T1000 (cell line): Measurements from ENCODE around the gene TSACC.
"Not testable (repeated sequence)": the region's sequence is repeated elsewhere in the genome, so short reads cannot be mapped to it uniquely, and the experiment has no call there.

Source experiments
- DNase-seq: peaks from one replicate; lab custom pipeline; 2025; ENCODE audit warnings: mixed read lengths; lab: John Stamatoyannopoulos, UW

Gene TSACC

DNA sequence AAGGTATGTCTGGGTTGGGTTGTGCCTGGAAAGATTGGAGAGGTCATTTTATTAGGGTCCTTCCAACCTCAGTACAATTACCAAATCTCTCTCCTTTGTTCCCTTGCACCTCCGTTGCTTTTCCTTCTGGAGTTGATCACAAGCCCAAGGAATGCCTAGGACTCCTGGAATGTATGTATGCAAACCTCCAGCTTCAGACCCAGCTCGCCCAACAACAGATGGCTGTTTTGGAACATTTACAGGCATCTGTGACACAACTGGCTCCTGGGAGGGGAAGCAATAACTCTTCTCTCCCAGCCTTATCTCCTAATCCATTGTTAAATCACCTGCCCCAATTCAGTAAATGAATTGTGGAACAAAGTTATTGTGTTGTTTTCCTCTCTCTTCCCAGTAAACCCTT lies 8.3 kb downstream of the TSACC start:
- no peak for DNase-seq

DNA sequence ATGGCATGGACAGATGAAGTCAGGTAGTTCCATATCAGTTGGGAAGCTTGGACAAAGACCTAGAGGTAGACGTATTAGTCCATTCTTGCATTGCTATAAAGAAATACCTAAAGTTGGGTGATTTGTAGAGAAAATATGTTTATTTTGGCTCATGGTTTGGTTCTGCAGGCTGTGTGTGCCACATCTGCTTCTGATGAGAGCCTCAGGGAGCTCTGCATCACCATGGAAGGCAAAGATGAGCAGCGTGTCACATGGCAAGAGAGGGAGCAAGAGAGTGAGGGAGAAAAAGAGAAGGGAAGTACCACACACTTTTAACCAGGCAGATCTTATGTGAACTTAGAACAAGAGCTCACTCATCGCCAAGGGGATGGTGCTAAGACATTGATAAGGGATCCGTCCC lies 9.0 kb downstream of the TSACC start:
- no peak for DNase-seq

DNA sequence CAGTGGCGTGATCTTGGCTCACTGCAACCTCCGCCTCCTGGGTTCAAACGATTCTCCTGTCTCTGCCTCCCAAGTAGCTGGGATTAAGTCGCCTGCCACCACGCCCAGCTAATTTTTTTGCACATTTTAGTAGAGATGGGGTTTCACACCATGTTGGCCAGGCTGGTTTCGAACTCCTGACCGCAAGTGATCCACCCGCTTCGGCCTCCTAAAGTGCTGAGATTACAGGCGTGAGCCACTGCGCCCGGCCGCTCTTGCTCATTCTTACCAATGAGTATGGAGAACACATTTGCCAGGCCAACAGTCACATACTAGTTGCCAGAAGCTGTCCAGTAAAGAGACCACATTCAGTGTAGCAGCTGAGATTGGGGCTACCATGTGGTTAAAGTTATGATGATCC lies 14.2 kb downstream of the TSACC start:
- not testable (repeated sequence) for DNase-seq

DNA sequence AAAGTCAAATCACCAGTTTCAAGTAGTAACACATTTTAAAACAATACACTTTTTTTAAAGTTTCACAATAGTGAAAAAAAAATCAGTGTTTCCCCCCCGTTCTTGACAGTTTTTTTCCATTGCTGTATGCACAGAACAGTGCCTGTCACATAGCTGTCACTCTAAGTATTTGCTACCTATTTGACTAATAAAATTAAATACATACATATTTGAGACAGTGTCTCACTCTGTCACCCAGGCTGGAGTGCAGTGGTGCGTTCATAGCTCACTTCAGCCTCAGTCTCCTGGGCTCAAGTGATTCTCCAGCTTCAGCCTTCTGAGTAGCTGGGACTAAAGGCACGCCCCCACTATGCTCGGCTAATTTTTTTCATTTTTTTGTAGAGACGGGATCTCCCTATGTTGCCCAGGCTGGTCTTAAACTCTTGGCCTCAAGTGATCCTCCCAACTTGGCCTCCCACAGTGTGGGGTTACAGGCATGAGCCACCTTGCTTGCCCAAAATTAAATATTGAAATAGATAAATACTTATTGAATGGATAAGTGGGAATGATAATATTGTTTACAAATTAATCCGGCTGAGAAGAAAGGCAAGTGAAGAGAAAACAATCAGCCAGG lies 18.0 kb downstream of the TSACC start:
- no peak for DNase-seq

DNA sequence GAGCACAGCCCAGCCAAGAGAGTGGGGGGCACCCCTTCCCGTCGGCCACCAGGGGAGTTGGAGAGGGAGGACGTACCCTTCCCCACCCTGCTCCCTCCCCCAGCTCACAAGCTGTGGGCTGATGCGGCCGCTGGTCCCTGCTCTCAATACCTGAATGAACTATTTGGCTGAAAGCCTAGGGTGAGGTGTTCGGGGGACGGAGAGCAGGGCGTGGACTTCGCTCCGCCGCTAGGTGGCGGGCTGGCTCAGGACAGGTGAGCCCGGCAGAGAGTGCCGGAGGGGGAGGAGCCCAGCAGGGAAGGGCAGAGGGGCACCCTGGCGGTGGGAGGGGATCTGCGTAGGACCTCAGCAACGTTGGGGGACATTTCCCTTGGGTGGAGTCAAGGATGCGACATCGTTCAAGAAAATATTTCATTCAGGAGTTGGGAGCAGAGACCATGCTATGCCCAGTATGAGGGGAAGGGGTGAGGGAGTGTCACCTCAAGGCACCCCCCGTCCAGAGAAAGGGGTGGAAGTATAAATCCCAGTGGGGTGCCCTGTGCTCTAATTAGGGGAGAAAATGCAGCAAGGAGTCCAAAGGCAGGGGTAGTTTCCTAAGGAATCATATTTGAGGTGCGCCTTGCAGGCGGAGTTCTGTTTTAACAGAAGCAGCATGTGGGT lies 18.7 kb downstream of the TSACC start:
- no peak for DNase-seq

DNA sequence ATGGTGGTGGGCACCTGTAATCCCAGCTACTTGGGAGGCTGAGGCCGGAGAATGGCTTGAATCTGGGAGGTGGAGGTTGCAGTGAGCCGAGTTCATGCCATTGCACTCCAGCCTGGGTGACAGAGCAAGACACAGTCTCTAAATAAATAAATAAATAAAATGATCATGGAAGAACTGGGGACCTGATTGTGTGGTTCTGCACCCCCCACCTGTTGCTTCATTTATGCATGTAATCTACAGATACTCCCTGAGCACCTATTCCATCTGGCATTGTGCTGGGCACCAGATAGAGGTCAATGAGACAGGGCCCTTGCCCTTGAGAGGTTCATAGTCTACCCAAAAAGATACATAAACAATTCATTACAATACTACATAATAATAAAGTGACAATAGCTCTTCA lies 19.7 kb downstream of the TSACC start:
- DNase-seq = no peak

DNA sequence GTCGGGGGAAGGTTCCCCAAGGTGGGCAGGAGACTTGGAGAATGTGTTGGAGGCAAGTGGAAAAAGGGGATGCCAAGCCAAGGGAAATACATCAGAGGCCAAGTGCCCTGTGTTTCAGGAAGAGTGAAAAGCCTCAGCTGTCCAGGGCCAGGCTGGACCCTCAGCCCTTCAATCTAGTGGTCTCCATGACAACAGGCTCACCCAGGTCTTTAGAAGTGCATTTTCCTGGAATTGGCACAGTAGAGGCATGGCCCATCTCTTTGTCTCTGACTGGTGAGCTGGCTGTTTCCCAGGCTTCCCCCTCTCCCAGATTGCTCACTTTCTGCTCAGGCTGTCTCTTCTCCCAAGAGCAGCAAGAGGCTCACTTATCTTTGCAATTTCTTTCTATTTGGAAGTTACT lies 20.3 kb downstream of the TSACC start:
- no peak for DNase-seq

DNA sequence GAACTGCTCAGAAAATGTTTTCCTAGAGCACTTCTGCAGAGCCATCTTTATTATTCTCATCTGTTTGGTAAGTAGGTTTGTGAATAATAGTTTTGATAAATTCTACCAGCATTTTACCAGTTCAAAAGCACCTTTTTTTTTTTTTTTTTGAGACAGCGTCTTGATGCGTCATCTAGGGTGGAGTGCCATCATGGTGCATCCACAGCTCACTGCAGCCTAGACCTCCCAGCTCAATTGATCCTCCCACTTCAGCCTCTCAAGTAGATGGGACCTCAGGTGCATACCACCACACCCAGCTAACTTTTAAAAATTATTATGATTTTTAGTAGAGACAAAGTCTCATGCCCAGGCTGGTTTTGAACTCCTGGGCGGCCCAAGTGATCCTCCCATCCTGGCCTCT lies 20.9 kb downstream of the TSACC start:
- no peak for DNase-seq

DNA sequence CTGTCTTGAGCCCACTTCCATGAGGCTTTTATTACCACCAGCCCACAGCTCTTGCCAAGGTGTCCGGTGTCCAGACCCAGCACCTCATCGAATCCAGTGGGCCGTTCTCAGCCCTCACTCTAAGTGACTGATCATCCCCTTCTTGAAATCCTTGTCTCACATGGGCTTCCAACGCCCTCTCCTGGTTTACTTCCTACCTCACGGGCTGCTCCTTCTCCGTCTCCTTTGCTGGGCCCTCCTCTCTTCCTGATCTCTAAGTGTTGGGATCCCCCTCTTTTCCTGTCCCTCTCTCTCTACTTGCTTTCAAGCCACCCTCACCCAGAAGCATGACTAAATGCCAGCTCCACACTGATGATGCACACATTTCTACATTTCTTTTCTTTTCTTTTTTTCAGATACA lies 21.6 kb downstream of the TSACC start:
- no peak for DNase-seq

DNA sequence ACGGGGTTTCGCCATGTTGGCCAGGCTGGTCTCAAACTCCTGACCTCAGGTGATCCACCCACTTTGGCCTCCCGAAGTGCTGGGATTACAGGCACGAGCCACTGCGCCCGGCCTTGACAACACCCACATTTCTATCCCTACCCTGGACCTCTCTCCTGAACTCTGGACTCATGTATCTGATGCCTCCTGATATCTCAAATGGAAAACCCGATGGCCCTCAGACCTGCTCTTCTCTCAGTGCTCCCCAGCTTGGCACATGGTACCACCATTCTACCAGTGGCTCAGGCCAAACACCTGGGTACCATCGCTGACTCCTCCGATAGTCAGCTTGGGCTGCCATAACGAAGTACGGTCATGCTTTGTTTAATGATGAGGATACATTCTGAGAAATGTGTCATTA lies 22.2 kb downstream of the TSACC start:
- DNase-seq = no peak

DNA sequence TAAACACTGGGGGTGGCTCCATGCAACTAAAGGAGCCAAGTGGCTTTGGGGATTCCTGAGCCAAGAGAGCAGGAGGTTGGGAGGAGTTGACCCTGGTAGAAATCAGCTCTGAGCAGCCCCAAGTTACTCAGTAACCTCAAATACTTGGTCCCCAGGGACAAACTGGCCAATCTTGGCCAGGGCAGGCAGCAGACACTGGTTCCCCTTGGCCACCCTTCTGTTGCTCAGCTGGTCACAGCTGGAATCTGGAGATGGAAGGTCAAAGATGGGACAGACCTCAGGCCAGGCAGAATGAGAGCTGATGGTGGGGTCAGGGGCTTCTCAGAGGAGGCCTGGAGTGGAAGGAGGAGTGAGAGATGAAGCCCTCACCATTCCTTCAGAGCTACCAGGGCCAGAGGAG lies 27.4 kb downstream of the TSACC start:
- DNase-seq = no peak

DNA sequence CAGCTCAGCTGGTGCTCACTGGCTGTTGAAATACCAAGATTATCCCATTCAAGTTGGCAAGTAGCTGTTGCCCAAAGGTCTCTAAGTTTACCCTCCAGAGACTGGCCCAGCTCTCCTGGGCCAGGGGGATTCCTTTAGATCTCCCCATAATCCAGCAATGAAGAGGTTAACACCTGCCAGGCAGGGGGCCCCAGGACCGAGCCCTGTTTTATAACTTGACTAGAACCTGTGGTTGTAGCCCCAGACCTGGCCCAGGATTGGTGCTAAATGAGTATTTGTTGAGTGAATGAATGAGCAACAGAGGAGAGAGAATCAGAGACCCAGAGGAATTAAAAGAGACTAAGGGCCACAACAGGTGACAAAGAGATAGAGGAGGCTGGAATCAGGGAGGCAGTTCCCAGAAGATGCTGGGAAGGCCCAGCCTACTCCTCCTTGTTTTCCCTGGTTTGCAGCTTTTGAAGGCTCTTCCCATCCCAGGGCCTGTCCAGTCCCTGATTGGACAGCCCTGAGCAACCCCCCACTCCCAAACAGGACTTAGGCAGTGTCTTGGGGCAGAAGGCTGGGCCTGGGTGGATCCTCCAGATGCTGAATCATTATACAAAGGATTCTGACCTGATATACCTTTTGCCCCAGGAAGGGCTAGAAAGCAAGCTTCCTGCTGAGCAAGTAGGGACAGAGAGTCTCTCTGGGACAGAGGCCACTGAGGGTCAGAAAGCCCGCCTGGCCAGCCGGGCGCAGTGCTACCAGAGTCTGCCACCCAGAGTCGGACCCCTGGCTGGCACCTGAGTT lies 28.2 kb downstream of the TSACC start:
- DNase-seq = no peak

DNA sequence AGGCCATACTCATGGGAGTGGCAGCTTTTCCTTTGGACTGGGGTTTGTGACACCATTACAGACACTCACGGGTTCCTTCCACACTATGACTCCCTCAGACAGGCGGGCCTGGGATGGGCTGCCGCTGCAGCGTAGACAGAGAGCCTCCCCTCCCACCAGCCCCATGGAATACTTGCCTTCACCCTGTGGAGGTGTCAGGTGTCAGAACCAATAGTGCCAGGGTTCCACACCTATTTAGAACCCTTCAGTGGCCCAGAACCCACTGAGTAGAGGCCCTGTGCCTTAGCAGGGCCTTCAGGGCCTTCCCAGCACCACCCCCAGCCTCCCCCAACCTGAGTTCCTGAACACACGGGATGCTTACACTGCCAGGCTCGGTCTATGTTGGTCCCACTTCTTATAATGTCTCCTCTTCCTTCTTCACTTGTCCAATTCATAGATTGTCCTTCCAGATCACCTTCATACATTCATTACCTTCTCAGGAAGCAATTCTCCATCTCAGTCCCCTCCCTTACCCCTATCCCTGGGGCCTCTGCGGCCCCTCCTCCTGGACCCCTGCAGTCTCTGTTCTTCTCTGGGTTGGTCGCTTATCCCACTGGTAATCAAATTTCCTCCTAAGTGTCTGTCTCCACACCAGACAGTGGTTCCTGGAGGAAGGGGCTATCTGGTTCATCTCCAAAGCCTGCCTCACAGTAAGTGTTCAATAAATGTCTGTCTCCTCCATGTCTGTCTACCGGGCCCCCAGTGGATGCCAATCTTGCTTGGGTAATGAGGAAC lies 29.2 kb downstream of the TSACC start:
- no peak for DNase-seq

DNA sequence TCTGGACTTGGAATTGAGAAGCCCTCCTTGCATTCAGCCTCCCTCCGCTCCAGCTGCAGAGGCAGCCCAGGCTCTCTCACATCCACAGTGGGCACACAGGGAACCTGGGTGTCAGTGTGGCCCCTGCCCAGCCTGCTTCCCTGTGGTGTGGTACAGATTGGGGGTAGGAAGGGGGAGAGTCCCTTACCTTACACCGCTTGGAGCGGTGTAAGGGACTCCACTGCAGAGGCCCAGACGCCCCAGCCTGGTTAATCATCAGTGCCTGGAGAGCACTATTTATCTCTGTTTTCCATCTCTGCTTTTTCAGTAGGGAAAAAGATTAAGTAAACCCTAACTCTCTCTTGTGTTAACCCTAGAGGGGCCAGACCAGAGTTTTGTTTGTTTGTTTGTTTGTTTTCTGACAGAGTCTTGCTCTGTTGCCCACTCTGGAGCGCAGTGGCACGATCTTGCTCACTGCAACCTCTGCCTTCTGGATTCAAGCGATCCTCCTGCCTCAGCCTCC lies 29.9 kb downstream of the TSACC start:
- DNase-seq = no peak

DNA sequence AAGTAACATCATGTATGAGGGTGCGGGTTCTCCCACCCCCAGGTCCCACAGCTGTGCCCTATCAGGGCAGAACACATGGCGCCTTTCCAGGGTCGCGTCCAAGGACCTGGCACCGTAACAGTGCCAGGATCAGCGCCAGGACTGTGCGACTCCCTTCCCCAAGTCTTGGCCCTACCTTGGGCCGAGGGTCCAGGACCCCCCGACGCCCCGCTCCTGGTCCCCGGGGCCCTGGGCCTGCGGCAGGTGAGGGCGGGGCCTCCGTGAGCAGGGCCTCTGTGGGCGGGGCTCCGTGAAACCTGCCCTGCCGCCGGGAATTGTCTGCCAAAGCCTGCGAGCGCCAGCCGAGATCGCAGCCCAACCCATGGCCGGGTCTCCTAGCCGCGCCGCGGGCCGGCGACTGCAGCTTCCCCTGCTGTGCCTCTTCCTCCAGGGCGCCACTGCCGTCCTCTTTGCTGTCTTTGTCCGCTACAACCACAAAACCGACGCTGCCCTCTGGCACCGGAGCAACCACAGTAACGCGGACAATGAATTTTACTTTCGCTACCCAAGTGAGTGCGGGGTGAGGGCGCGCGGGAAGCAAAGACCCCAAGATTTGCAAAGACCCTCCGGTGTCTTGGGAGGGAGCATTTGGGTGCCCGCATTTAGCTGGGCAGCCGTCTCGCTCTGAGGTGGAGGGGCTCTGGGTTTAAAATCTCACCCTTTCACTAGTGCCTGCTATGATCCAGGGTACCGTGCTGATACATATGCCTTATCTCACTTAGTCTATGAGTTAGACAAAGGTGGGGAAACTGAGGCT lies 30.8 kb downstream of the TSACC start, which contains the start of gene RHBG:
Gene RHBG (plus strand): TSS at position 323 of the 796 bp plus-strand sequence. CDS start 39 bp downstream, at position 362.
- no peak for DNase-seq

DNA sequence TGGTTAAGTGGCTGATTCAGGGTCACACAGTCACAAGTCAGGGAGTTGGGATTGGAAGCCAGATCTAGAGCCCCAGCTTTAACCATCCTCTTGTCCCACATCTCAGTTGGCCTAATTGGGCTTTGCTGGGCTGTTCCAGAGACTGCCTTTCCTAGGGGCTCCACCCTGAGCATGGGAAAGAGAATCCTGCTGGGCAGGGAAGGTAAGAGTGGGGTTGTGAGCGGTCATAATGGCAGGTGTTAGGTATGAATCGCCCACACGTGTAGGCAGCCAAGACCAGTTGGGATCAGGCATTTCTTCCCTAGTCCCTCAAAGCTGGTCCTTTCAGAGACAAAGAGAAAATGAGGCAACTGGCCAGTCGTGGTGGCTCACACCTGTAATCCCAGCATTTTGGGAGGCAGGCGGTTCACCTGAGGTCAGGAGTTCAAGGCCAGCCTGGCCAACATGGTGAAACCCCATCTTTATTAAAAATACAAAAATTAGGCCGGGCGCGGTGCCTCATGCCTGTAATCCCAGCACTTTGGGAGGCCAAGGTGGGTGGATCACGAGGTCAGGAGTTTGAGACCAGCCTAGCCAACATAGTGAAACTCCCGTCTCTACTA lies 31.5 kb downstream of the TSACC start:
- DNase-seq = not testable (repeated sequence)

DNA sequence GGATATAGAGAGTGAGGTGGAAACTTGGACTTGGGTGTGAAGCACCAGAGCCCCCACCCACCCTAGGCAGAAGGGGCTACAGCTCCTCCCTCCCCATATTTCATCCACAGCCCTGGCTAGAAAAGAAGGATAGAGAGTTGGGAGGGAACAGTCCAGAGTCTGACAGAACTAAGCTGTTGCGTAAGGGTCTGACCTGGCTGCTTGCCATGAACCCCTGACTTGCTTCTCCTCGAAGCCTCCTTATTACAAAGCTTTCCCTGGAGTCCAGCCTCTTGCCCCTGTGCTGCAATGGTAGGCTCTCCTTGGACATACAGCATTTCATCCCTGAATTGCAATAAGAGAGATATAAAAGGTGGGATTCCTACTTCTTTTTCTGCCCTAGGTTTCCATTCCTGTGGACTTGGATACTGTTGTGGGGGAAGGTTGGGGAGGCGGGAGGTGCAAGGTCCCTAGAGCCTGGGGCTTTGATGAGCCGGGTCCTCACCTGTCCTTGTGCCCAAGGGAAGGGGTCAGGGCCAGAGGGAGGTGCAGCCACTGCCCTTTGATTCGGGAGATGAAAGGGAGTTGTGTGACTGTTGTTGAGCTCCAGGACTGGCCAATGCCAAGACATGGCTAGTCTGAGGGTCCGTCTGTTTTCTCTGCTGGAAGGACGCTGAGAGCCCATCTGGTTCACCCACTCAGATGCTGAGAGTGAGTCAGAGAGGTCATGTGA lies 33.4 kb downstream of the TSACC start:
- no peak for DNase-seq

DNA sequence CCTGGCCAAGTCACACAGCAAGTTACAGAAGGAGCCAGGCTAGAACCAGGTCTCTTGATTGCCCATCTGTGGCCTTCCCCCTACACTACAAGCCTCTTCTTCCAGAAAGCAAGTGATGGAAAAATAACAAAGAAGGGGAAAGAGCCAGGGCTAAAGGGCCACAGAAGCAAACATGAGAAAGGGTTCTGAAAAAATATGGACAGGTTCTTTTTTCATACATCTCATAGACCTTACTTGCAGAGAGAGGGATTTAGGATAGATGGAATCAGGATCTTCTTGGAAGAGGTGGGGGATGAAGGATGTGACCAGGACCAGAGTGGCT lies 33.9 kb downstream of the TSACC start:
- DNase-seq = no peak

DNA sequence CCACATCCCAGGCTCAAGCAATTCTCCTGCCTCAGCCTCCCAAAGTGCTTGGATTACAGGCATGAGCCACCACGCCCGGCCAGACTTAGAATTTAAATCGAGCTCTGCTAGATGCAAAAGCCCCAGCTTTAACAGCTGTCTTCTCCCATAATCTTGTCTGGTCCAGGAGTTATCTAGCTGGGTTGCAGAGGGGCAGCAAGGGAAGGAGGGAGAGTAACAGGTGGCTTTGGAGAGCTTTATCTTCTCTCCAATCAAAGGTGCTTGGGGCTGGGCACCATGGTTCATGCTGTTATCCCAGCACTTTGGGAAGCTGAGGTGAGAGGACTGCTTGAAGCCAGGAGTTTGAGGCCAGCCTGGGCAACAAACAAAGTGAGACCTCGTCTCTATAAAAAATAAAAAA lies 34.5 kb downstream of the TSACC start:
- no peak for DNase-seq

DNA sequence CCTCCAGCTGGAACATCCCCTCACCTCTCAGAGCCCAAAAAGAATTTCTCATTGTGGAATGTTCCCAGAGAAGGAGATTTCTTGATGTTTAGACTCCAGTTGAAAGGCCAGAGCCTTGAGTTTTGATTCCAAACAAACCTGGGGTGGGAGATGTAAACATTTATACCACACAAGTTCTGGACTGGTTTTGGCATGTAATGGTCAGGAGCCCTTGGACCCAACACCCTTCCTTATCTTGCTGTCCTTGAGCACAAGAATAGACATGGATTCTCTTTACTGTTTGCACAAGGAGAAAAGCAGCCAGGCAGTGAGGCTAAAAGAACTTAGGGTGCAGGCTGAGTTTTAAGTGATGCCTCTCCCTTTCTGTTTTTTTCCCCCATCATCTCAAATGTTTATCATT lies 35.2 kb downstream of the TSACC start:
- no peak for DNase-seq

DNA sequence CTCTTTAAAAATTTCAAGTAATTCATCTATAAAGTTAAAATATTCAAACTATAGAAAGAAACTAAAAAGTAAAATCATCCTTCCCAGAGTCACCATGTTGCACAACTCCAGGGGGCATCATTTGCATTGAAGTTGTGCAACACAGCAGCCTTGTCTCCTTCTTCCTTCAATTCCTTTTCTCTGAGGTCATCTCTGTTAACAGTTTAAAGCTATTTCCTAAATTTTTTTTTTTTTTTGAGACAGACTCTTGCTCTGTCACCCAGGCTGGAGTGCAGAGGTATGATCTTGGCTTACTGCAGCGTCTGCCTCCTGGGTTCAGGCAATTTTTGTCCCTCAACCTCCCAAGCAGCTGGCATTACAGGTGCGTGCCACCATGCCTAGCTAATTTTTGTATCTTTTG lies 37.8 kb downstream of the TSACC start:
- DNase-seq = no peak
